ENCODE measurements around the gene MRTFA.

Gene MRTFA

GRCh38 chr22:40595497-40596234 is 40.9 kb downstream of the MRTFA start:
- DNase-seq (ENCODE audit: insufficient read length, low spot score), result no peak

GRCh38 chr22:40594924-40595323 is 41.6 kb downstream of the MRTFA start:
- FAIRE-seq, result no peak

More at GRCh38 chr22:40595497-40596234, 40.9 kb downstream of the MRTFA start:
- no peak for FAIRE-seq
- TF ChIP-seq CTCF (IDR thresholded peaks at IDR 0.05; ENCODE audit: insufficient read depth, missing control alignments), result no peak

GRCh38 chr22:40594346-40594745 is 42.2 kb downstream of the MRTFA start:
- TF ChIP-seq CTCF (IDR thresholded peaks at IDR 0.05; ENCODE audit: insufficient read depth, missing control alignments), result no peak
- FAIRE-seq (no peak), DNase-seq (ENCODE audit: insufficient read length, low spot score) (no peak)

More at GRCh38 chr22:40594924-40595323, 41.6 kb downstream of the MRTFA start:
- no peak for TF ChIP-seq CTCF (IDR thresholded peaks at IDR 0.05; ENCODE audit: insufficient read depth, missing control alignments)
- DNase-seq (ENCODE audit: insufficient read length, low spot score), result no peak

GRCh38 chr22:40593460-40594273 is 42.9 kb downstream of the MRTFA start:
- no peak for TF ChIP-seq CTCF (IDR thresholded peaks at IDR 0.05; ENCODE audit: insufficient read depth, missing control alignments)
- FAIRE-seq, result no peak
- no peak for DNase-seq (ENCODE audit: insufficient read length, low spot score)

- no peak for DNase-seq (ENCODE audit: insufficient read length, low spot score)
- FAIRE-seq, result no peak
- TF ChIP-seq CTCF (IDR thresholded peaks at IDR 0.05; ENCODE audit: insufficient read depth, missing control alignments), result no peak
Observed at GRCh38 chr22:40592352-40593113, 44.0 kb downstream of the MRTFA start.

GRCh38 chr22:40588726-40589125 is 47.8 kb downstream of the MRTFA start:
- DNase-seq (ENCODE audit: insufficient read length, low spot score) (no peak), FAIRE-seq (no peak)

More at GRCh38 chr22:40588726-40589125, 47.8 kb downstream of the MRTFA start:
- no peak for TF ChIP-seq CTCF (IDR thresholded peaks at IDR 0.05; ENCODE audit: insufficient read depth, missing control alignments)
